Heart left ventricle (tissue), 16 donors: ENCODE measurements around the gene SRR. TPM values are rescaled to one million over a fixed set of nuclear protein-coding genes. Genes with fewer than 3 reads are reported as not detected.

ENCODE experiments used
- ATAC-seq, 4 donors: fragments of 200-7000 bp; cut with Tn5 transposase; one replicate each; pipeline ENCODE4 v1.9.1; 2020 to 2022; ENCODE audit warnings: moderate library complexity in 4 of 4, mild to moderate bottlenecking in 3 of 4, moderate number of reproducible peaks in 1 of 4
- DNase-seq, 5 donors: peaks; one replicate each; pipeline ENCODE4 v3.0.0-alpha.2; 2020
- H3K27ac ChIP-seq, 12 donors: fragments of 200-600 bp; sonication (generic) in 4 of 12; one replicate each; pipeline versions ENCODE4 v1.5.0 to v1.8.0; 2016 to 2022; ENCODE audit warnings: mild to moderate bottlenecking in 2 of 12
- H3K27me3 ChIP-seq, 9 donors: fragments of 200-600 bp; sonication (generic) in 2 of 9; one replicate each; pipeline versions ENCODE4 v1.5.1 to v1.8.0; 2016 to 2022; ENCODE audit warnings: mild to moderate bottlenecking in 3 of 9
- H3K36me3 ChIP-seq, 9 donors: fragments of 200-600 bp; sonication (generic) in 2 of 9; one replicate each; pipeline versions ENCODE4 v1.5.0 to v1.8.0; 2018 to 2022; ENCODE audit warnings: mild to moderate bottlenecking in 2 of 9
- H3K4me1 ChIP-seq, 12 donors: fragments of 200-600 bp; sonication (generic) in 4 of 12; one replicate each; pipeline versions ENCODE4 v1.5.0 to v1.8.0; 2016 to 2022; ENCODE audit warnings: mild to moderate bottlenecking in 3 of 12
- H3K4me3 ChIP-seq, 12 donors: fragments of 200-600 bp; sonication (generic) in 4 of 12; one replicate each; pipeline versions ENCODE4 v1.5.0 to v1.8.0; 2017 to 2022; ENCODE audit warnings: mild to moderate bottlenecking in 9 of 12, moderate library complexity in 4 of 12
- H3K9me3 ChIP-seq, 12 donors: fragments of 200-600 bp; sonication (generic) in 4 of 12; one replicate each; pipeline versions ENCODE4 v1.5.0 to v1.8.0; 2016 to 2022; ENCODE audit warnings: mild to moderate bottlenecking in 1 of 12
- POLR2A ChIP-seq, 2 donors: fragments of 450-650 bp; IDR thresholded peaks; one replicate each; pipeline ENCODE4 v1.6.1; 2017; ENCODE audit warnings: antibody characterized with exemption in 2 of 2, mild to moderate bottlenecking in 2 of 2, moderate library complexity in 2 of 2
- WGBS, 4 donors: extraction: QIAGEN DNeasy Blood & Tissue Kit in 2 of 4; methylation state at CpG; one replicate each; pipeline versions ENCODE4 v1.1.5 to v1.1.7; 2013 to 2018; 5-methylcytosine and 5-hydroxymethylcytosine counted together
- intact Hi-C, 10 donors: fragments of 100-400 bp; cut with DNase I; formaldehyde crosslinking; loops; one replicate each; pipeline versions ENCODE4 v1.11.1 to v1.14.2; 2022
- polyA plus RNA-seq, 2 donors: library from polyadenylated mRNA; stranded (reverse); fragments of 200-250 nt; gene quantifications; one replicate each; pipeline ENCODE4 v1.2.3, GENCODE V29; 2013
- total RNA-seq, 9 donors: library from RNA; depleted of rRNA in 2 of 9; stranded (reverse); fragments of >200 nt in 2 of 9; fragmentation: NEBNext Ultra II Directional in 3 of 9; extraction: Animal tissue kit (Norgen Biotek cat#: 25700) in 3 of 9; gene quantifications; one replicate each; pipeline versions ENCODE4 v1.1.0 to v1.2.4, GENCODE V29; 2016 to 2023
- TF ChIP-seq, protein P1 (sequence below), 12 donors: fragments of 200-600 bp; sonication (generic) in 4 of 12; IDR thresholded peaks; one replicate each; pipeline versions ENCODE4 v1.5.0 to v1.8.0; 2018 to 2022; ENCODE audit warnings: antibody characterized with exemption in 12 of 12, mild to moderate bottlenecking in 5 of 12
- donor health status: ischemic (EF 13 %, LVEDD 7.1; RV severe dilation, severe dysfunction).
- donor health status: healthy with polysubstance abuse.
- donor health status: DM: no; HTN: yes; CAD: no.
- donor health status: DM: no; HTN: no; CAD: no.
- donor health status: ischemic (EF 25% LVEDD 6.9; RV normal size, moderate dysfunction).
- donor health status: ischemic (EF 25% LVEDD 5.7; RV mildly dilated, moderate dysfunction).
- donor health status: healthy.
- donor health status: DM: yes; HTN: yes; CAD: no.
- donor health status: ischemic (EF 35%, LVEDD 5.7; RV mildly dilated, moderate dysfunction).
- donor health status: nonischemic (EF 11% LVEDD 7.7; RV severe dilation, severe dysfunction).
- donor health status: DM: yes; HTN: yes; CAD: no.
- donor health status: PGD.
- donor health status: ischemic (EF 29% LVEDD 5.4; RV normal size, mild dysfunction).
- donor health status: nonischemic (EF 23%, LVEDD 6.1; RV moderate dilation, normal function).

SRR gene
- total and polyA plus RNA-seq, 11 donors, result 2.9 to 19.7 (median 8.6) TPM

- TF ChIP-seq, protein P1, sequence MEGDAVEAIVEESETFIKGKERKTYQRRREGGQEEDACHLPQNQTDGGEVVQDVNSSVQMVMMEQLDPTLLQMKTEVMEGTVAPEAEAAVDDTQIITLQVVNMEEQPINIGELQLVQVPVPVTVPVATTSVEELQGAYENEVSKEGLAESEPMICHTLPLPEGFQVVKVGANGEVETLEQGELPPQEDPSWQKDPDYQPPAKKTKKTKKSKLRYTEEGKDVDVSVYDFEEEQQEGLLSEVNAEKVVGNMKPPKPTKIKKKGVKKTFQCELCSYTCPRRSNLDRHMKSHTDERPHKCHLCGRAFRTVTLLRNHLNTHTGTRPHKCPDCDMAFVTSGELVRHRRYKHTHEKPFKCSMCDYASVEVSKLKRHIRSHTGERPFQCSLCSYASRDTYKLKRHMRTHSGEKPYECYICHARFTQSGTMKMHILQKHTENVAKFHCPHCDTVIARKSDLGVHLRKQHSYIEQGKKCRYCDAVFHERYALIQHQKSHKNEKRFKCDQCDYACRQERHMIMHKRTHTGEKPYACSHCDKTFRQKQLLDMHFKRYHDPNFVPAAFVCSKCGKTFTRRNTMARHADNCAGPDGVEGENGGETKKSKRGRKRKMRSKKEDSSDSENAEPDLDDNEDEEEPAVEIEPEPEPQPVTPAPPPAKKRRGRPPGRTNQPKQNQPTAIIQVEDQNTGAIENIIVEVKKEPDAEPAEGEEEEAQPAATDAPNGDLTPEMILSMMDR (IDR thresholded peaks at IDR 0.05), result no peak
- TF ChIP-seq POLR2A (IDR thresholded peaks at IDR 0.05), result no peak
- intact Hi-C loops, result no loop called here
- DNase-seq (no peak), ATAC-seq (no peak)
- Histone ChIP-seq H3K4me3 (no peak overlapping the region), H3K4me1 (peaks cover 0 to 11% (median 0%) of the 10 kb centered on the region in 12 donors), H3K27me3 (no peaks in the 10 kb centered on the region), H3K36me3 (peaks cover 0 to 15% (median 5%) of the 10 kb centered on the region in 9 donors), H3K27ac (no peak overlapping the region), H3K9me3 (no peaks in the 10 kb centered on the region)
- 96 to 99% (median 97%) methylated on average over 4 of the region's 4 CpGs for WGBS, 4 donors
Measured at GRCh38 chr17:2357237-2357636, 53.5 kb downstream of the SRR start.

DNA sequence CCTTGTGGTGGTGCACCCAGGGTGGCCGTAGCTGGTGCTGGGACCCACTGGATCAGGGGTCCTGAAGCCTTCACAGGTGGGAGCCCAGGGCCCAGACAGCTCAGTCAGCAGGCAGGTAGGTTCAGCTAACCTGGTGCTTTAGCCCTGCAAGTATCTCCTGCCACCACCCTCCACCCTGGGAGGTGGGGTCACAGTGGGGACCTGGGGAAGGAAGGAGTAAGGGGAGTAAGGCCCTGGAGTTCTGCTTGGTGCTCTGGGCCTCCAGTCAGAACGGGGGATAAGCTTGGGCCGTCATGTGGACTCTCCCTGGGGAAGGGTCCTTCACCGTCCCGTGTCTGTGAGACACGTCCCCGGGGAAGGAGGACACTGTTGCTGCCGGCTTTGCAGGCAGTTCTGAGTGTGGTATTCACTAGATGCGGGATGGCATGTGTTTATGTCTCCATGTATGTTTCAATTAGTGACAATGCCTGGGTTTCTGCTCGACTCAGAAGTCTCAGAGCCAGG, 54.2 kb downstream of the SRR start:
- Histone ChIP-seq H3K27ac (no peak overlapping the region), H3K4me3 (no peak overlapping the region), H3K27me3 (no peaks in the 10 kb centered on the region), H3K9me3 (no peaks in the 10 kb centered on the region), H3K4me1 (peaks cover 0 to 11% (median 0%) of the 10 kb centered on the region in 12 donors), H3K36me3 (peaks cover 0 to 21% (median 7%) of the 10 kb centered on the region in 9 donors)
- DNase-seq (no peak), ATAC-seq (no peak)
- WGBS, 4 donors, result 90 to 94% (median 90%) methylated on average over 9 to 10 of the region's 10 CpGs
- intact Hi-C loops, result no loop called here
- no peak for TF ChIP-seq POLR2A (IDR thresholded peaks at IDR 0.05)
- TF ChIP-seq, protein P1 (IDR thresholded peaks at IDR 0.05), result no peak

GRCh38 chr17:2361010-2361760, 57.4 kb downstream of the SRR start:
- intact Hi-C loops, result no loop called here
- H3K27ac ChIP-seq, result no peak overlapping the region
- WGBS, 4 donors, result 72 to 79% (median 78%) methylated on average over 21 of the region's 21 CpGs
- TF ChIP-seq, protein P1 (IDR thresholded peaks at IDR 0.05), result no peak
- TF ChIP-seq POLR2A (IDR thresholded peaks at IDR 0.05), result no peak
- DNase-seq (peak in 1 of 5 donors; percentile 44), ATAC-seq (no peak)
- no peaks in the 10 kb centered on the region for H3K27me3 ChIP-seq
- H3K4me3 ChIP-seq, result no peak overlapping the region
- no peaks in the 10 kb centered on the region for H3K9me3 ChIP-seq
- peaks cover 0 to 50% (median 14%) of the 10 kb centered on the region in 9 donors for H3K36me3 ChIP-seq
- peaks cover 0 to 33% (median 14%) of the 10 kb centered on the region in 12 donors for H3K4me1 ChIP-seq

DNA sequence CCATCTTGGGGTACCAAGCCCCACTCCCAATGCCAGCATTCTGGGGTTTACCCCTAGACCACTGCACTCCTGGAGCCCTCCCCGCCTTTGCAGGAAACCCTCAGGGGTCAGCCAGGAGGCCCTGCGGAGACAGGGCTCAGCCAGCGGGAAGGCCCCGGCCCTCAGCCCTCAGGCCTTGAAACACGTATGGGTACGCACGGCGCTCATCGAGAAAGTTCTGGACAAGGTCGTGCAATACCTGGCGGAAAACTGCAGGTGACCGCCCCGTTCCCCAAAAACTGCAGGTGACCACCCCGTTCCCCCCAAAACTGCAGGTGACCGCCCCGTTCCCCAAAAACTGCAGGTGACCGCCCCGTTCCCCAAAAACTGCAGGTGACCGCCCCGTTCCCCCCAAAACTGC, 58.3 kb downstream of the SRR start:
- peaks cover 0 to 58% (median 21%) of the 10 kb centered on the region in 9 donors for H3K36me3 ChIP-seq
- 96 to 99% (median 97%) methylated on average over 18 to 20 of the region's 20 CpGs for WGBS, 4 donors
- H3K4me1 ChIP-seq, result peaks cover 0 to 33% (median 14%) of the 10 kb centered on the region in 12 donors
- H3K9me3 ChIP-seq, result no peaks in the 10 kb centered on the region
- intact Hi-C loops, result no loop called here
- H3K27ac ChIP-seq, result no peak overlapping the region
- ATAC-seq (no peak), DNase-seq (peak in 1 of 5 donors; percentile 58)
- no peak for TF ChIP-seq POLR2A (IDR thresholded peaks at IDR 0.05)
- TF ChIP-seq, protein P1 (IDR thresholded peaks at IDR 0.05), result no peak
- H3K4me3 ChIP-seq, result no peak overlapping the region
- H3K27me3 ChIP-seq, result no peaks in the 10 kb centered on the region
